ENCODE measurements around the gene COP1.

COP1 gene

GRCh38 chr1:176201568-176201967 lies 5.5 kb downstream of the COP1 start:
- intact Hi-C loops (cut with DNase I) = no loop called here
- no peak for DNase-seq

GRCh38 chr1:176199707-176200106 lies 7.4 kb downstream of the COP1 start:
- intact Hi-C loops (cut with DNase I) = no loop called here
- DNase-seq = no peak

- DNase-seq = no peak
- intact Hi-C loops (cut with DNase I) = no loop called here
Observed at GRCh38 chr1:176198413-176198812, 8.7 kb downstream of the COP1 start.

- intact Hi-C loops (cut with DNase I) = no loop called here
- DNase-seq = no peak
Observed at GRCh38 chr1:176196728-176197127, 10.4 kb downstream of the COP1 start.

GRCh38 chr1:176195547-176195946 lies 11.5 kb downstream of the COP1 start:
- intact Hi-C loops (cut with DNase I) = no loop called here
- DNase-seq = no peak

GRCh38 chr1:176193663-176194062 lies 13.4 kb downstream of the COP1 start:
- intact Hi-C loops (cut with DNase I) = no loop called here
- no peak for DNase-seq

- no peak for DNase-seq
- intact Hi-C loops (cut with DNase I) = no loop called here
Observed at GRCh38 chr1:176193023-176193422, 14.1 kb downstream of the COP1 start.

GRCh38 chr1:176188604-176189003 lies 18.5 kb downstream of the COP1 start:
- intact Hi-C loops (cut with DNase I) = no loop called here
- DNase-seq = no peak

- intact Hi-C loops (cut with DNase I) = no loop called here
- DNase-seq = no peak
Observed at GRCh38 chr1:176187001-176187400, 20.1 kb downstream of the COP1 start.

- no peak for DNase-seq
- intact Hi-C loops (cut with DNase I) = no loop called here
Observed at GRCh38 chr1:176183618-176184017, 23.5 kb downstream of the COP1 start.

GRCh38 chr1:176178316-176178715 lies 28.8 kb downstream of the COP1 start:
- DNase-seq = no peak
- intact Hi-C loops (cut with DNase I) = no loop called here

GRCh38 chr1:176177764-176178163 lies 29.3 kb downstream of the COP1 start:
- no peak for DNase-seq
- intact Hi-C loops (cut with DNase I) = no loop called here

- intact Hi-C loops (cut with DNase I) = no loop called here
- no peak for DNase-seq
Observed at GRCh38 chr1:176174108-176174507, 33.0 kb downstream of the COP1 start.

GRCh38 chr1:176172215-176172614 lies 34.9 kb downstream of the COP1 start:
- intact Hi-C loops (cut with DNase I) = no loop called here
- no peak for DNase-seq

- DNase-seq = no peak
- intact Hi-C loops (cut with DNase I) = no loop called here
Observed at GRCh38 chr1:176167210-176167609, 39.9 kb downstream of the COP1 start.

GRCh38 chr1:176165573-176165972 lies 41.5 kb downstream of the COP1 start:
- DNase-seq = no peak
- intact Hi-C loops (cut with DNase I) = no loop called here

GRCh38 chr1:176164014-176164678 lies 42.9 kb downstream of the COP1 start:
- DNase-seq = no peak
- intact Hi-C loops (cut with DNase I) = no loop called here

- intact Hi-C loops (cut with DNase I) = no loop called here
- DNase-seq = no peak
Observed at GRCh38 chr1:176159993-176160392, 47.1 kb downstream of the COP1 start.

- DNase-seq = no peak
- intact Hi-C loops (cut with DNase I) = no loop called here
Observed at GRCh38 chr1:176157995-176158394, 49.1 kb downstream of the COP1 start.

- intact Hi-C loops (cut with DNase I) = no loop called here
- DNase-seq = no peak
Observed at GRCh38 chr1:176149939-176150807, 56.9 kb downstream of the COP1 start.

GRCh38 chr1:176144526-176144925 lies 62.6 kb downstream of the COP1 start:
- no peak for DNase-seq
- intact Hi-C loops (cut with DNase I) = no loop called here

GRCh38 chr1:176142973-176143372 lies 64.1 kb downstream of the COP1 start:
- intact Hi-C loops (cut with DNase I) = no loop called here
- DNase-seq = no peak

Data from posterior cingulate gyrus (tissue), 11 donors.